DND-41 (cell line): ENCODE data around the gene LILRB2.

ENCODE experiments used
- ATAC-seq: fragments of 200-7000 bp; cut with Tn5 transposase; 3 replicates; pipeline ENCODE4 v1.9.1; 2021; ENCODE audit warnings: low read depth; ENCODE audit not compliant: insufficient read depth
- DNase-seq: peaks from one replicate; pipeline ENCODE4 v3.0.0-alpha.2; 2020
- H2AFZ ChIP-seq: 2 replicates; pipeline ENCODE4 v1.6.0; 2012; ENCODE audit warnings: low read depth, low read length
- H3K27ac ChIP-seq: 2 replicates; pipeline ENCODE4 v1.5.1; 2012; ENCODE audit warnings: low read length, inconsistent platforms
- H3K27me3 ChIP-seq: fragments of 200-600 bp; sonication (generic); 2 replicates; pipeline ENCODE4 v1.6.0; 2012; ENCODE audit warnings: low read length, mild to moderate bottlenecking, inconsistent platforms; ENCODE audit not compliant: insufficient read depth, poor library complexity
- H3K36me3 ChIP-seq: 2 replicates; pipeline ENCODE4 v1.5.1; 2012; ENCODE audit warnings: low read length, inconsistent platforms; ENCODE audit not compliant: insufficient read depth
- H3K4me1 ChIP-seq: 2 replicates; pipeline ENCODE4 v1.5.1; 2012; ENCODE audit warnings: mild to moderate bottlenecking, low read length; ENCODE audit not compliant: insufficient read depth
- H3K4me2 ChIP-seq: 2 replicates; pipeline ENCODE4 v1.6.0; 2012; ENCODE audit warnings: mild to moderate bottlenecking, moderate library complexity, low read length, inconsistent platforms; ENCODE audit not compliant: insufficient read depth
- H3K4me3 ChIP-seq, 2 experiments: fragments of 200-600 bp in 1 of 2; shearing (Covaris generic) in 1 of 2; 2 replicates each; pipeline ENCODE4 v1.5.1; 2012 to 2016; ENCODE audit warnings: inconsistent platforms in 2 of 2, low read length in 2 of 2, mild to moderate bottlenecking in 2 of 2, low read depth in 1 of 2, moderate library complexity in 1 of 2
- H3K79me2 ChIP-seq: 2 replicates; pipeline ENCODE4 v1.6.0; 2012; ENCODE audit warnings: low read length, inconsistent platforms; ENCODE audit not compliant: insufficient read depth
- H3K9ac ChIP-seq: 2 replicates; pipeline ENCODE4 v1.6.0; 2012; ENCODE audit warnings: low read depth, mild to moderate bottlenecking, inconsistent platforms, low read length, moderate library complexity
- H3K9me3 ChIP-seq: 2 replicates; pipeline ENCODE4 v1.5.1; 2012; ENCODE audit warnings: low read length, moderate library complexity, mild to moderate bottlenecking, inconsistent platforms; ENCODE audit not compliant: insufficient read depth, severe bottlenecking
- H4K20me1 ChIP-seq: 2 replicates; pipeline ENCODE4 v1.6.0; 2012; ENCODE audit warnings: low read length; ENCODE audit not compliant: insufficient read depth
- CTCF ChIP-seq: IDR thresholded peaks from 2 replicates; pipeline ENCODE4 v1.5.1; 2012; ENCODE audit warnings: borderline replicate concordance, low read length, moderate library complexity, mild to moderate bottlenecking; ENCODE audit not compliant: poor library complexity, severe bottlenecking; ENCODE audit errors: extremely low read depth
- EZH2 ChIP-seq: IDR thresholded peaks from 3 replicates; pipeline ENCODE4 v1.6.1; 2012; ENCODE audit warnings: borderline replicate concordance, low read depth, mild to moderate bottlenecking, moderate library complexity, low read length, inconsistent platforms; ENCODE audit not compliant: severe bottlenecking

The LILRB2 gene

GRCh38 chr19:54312436-54313377 lies 31.8 kb upstream of the LILRB2 start, which contains the start of gene LILRA5:
Gene LILRA5, minus strand, starts transcription at chr19:54313166. Its CDS starts 147 bp downstream, at chr19:54313019.
- Histone ChIP-seq H3K9ac (no peak within 1 kb of the TSS), H3K27me3 (no peaks in the 10 kb centered on the region), H4K20me1 (no peaks in the 10 kb centered on the region), H2AFZ (no peak within 1 kb of the TSS), H3K4me2 (no peak within 1 kb of the TSS), H3K4me1 (no peaks in the 10 kb centered on the region), H3K27ac (no peak within 1 kb of the TSS), H3K36me3 (no peaks in the 10 kb centered on the region), H3K9me3 (no peaks in the 10 kb centered on the region), H3K4me3 (no peak within 1 kb of the TSS), H3K79me2 (no peaks in the 10 kb centered on the region)
- DNase-seq (no peak), ATAC-seq (no peak)
- TF ChIP-seq EZH2 (no peak), CTCF (no peak)

- Histone ChIP-seq H4K20me1 (no peaks in the 10 kb centered on the region), H3K79me2 (no peaks in the 10 kb centered on the region), H3K27ac (no peak overlapping the region), H3K27me3 (no peaks in the 10 kb centered on the region), H3K4me2 (no peak overlapping the region), H3K36me3 (no peaks in the 10 kb centered on the region), H3K9ac (no peak overlapping the region), H3K4me1 (no peaks in the 10 kb centered on the region), H2AFZ (no peak overlapping the region), H3K4me3 (no peak overlapping the region), H3K9me3 (no peaks in the 10 kb centered on the region)
- no peak for DNase-seq
- ATAC-seq: no peak
- TF ChIP-seq CTCF (no peak), EZH2 (no peak)
Observed at GRCh38 chr19:54312011-54312410, 31.1 kb upstream of the LILRB2 start.

- H3K4me1 ChIP-seq: no peaks in the 10 kb centered on the region
- ATAC-seq (no peak), DNase-seq (no peak)
- H3K4me2 ChIP-seq: no peak overlapping the region
- no peaks in the 10 kb centered on the region for H3K9me3 ChIP-seq
- no peak overlapping the region for H3K9ac ChIP-seq
- H3K36me3 ChIP-seq: no peaks in the 10 kb centered on the region
- no peak overlapping the region for H3K4me3 ChIP-seq
- no peaks in the 10 kb centered on the region for H4K20me1 ChIP-seq
- no peak for TF ChIP-seq EZH2
- no peak for TF ChIP-seq CTCF
- no peaks in the 10 kb centered on the region for H3K27me3 ChIP-seq
- no peak overlapping the region for H2AFZ ChIP-seq
- no peak overlapping the region for H3K27ac ChIP-seq
- H3K79me2 ChIP-seq: no peaks in the 10 kb centered on the region
Observed at GRCh38 chr19:54311486-54311885, 30.6 kb upstream of the LILRB2 start.

- H3K4me1 ChIP-seq: no peaks in the 10 kb centered on the region
- H3K9ac ChIP-seq: no peak overlapping the region
- H3K4me3 ChIP-seq: no peak overlapping the region
- H2AFZ ChIP-seq: no peak overlapping the region
- H3K79me2 ChIP-seq: no peaks in the 10 kb centered on the region
- H4K20me1 ChIP-seq: no peaks in the 10 kb centered on the region
- no peaks in the 10 kb centered on the region for H3K36me3 ChIP-seq
- TF ChIP-seq EZH2 (no peak), CTCF (no peak)
- H3K4me2 ChIP-seq: no peak overlapping the region
- H3K27ac ChIP-seq: no peak overlapping the region
- ATAC-seq (no peak), DNase-seq (no peak)
- no peaks in the 10 kb centered on the region for H3K27me3 ChIP-seq
- no peaks in the 10 kb centered on the region for H3K9me3 ChIP-seq
Observed at GRCh38 chr19:54310543-54310942, 29.6 kb upstream of the LILRB2 start.
